Left hindlimb (tissue), 1 donor: ENCODE results near the gene FARP1.

ENCODE experiments used
- DNase-seq: peaks from one replicate; pipeline ENCODE4 v3.0.0-alpha.2; 2018

Gene FARP1

DNA sequence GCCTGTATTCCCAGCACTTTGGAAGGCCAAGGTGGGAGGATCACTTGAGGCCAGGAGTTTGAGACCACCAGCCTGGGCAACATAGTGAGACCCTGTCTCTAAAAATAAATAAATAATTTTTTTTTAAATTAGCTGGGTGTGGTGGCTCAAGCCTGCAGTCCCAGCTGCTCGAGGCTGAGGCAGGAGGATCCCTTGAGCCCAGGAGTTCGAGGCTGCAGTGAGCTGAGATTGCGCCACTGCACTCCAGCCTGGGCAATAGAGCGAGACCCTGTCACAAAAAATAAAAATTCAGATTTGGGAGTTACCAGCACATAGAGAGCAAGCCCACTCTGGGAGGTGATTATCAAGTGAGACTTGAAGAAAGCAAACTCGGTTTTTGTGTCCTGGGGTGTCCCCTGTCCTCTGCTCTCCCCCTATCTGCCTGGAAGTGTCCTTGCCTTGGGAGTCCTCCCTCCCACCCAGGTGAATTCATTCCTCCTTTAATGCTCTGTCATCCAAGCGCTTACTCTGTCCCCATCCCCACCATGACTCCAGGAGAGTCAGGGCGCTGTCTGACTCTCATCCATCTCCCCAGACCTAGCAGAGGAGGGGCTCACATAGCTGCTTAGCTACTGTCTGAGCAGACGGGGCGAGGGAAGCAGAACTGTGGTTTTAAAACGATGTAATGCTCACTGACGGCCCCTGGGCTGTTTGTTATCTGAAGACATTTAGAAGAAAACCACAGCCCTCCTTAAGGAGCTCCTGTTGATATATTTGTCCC is 287.3 kb downstream of the FARP1 start:
- no peak for DNase-seq

DNA sequence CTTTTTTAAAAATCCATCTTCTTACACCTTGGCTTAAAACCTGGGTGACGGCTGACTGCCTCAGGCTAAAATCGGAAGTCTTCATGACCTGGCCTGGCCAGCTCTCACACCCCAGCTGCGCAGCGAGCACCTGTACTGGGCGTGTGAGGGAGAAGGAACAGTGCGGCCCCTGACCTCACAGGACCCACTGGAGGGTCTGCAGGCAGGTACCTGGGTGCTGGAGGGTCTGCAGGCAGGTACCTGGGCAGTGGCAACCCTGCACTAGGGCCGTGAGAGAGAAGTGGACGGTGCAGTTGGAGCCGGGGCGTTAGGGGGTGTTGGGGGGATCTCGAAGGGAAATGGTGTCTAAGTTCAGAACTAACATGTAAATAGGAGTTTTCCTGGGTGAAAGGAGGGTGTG is 289.7 kb downstream of the FARP1 start:
- no peak for DNase-seq

DNA sequence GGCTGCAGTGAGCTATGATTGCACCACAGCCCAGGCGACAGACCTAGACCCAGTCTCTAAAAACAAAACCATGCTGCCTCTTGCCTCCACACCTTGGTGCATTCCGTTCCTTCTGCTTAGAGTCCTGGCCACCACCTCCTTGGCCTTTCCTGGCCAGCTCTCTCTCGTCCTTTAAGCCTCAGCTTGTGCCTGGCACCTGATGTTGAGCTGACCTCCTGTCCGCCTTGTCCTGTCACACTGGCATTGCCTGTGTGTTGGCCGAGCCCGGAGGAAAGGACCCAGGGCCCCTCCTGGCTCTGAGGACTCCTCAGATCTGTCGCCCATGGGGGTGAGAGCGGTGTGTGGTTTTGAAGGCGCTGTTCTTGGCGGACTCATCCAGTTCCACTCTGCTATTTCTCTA is 290.8 kb downstream of the FARP1 start:
- no peak for DNase-seq

DNA sequence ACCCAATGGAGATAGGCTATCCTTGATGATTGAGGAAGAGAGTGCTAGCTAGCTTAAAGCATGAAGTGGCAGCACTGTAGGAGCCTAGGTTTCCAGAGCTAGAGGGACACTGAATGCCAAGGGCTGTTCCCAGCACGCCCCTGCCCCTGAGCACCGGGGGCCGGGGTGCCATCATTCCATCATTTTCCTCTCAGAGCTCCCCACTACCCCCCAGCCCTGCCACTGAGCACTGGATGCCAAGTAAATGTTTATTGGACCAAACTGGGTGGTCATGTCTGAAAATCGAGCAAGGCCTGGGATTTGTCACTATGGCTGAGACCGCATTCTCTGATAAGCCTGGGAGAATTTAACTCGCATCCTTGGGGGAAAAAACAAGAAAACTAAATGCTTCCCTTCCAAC is 291.2 kb downstream of the FARP1 start:
- DNase-seq = no peak

- no peak for DNase-seq
Measured at GRCh38 chr13:98435376-98435775, 292.5 kb downstream of the FARP1 start.

GRCh38 chr13:98436233-98436910 is 293.5 kb downstream of the FARP1 start:
- DNase-seq = no peak

DNA sequence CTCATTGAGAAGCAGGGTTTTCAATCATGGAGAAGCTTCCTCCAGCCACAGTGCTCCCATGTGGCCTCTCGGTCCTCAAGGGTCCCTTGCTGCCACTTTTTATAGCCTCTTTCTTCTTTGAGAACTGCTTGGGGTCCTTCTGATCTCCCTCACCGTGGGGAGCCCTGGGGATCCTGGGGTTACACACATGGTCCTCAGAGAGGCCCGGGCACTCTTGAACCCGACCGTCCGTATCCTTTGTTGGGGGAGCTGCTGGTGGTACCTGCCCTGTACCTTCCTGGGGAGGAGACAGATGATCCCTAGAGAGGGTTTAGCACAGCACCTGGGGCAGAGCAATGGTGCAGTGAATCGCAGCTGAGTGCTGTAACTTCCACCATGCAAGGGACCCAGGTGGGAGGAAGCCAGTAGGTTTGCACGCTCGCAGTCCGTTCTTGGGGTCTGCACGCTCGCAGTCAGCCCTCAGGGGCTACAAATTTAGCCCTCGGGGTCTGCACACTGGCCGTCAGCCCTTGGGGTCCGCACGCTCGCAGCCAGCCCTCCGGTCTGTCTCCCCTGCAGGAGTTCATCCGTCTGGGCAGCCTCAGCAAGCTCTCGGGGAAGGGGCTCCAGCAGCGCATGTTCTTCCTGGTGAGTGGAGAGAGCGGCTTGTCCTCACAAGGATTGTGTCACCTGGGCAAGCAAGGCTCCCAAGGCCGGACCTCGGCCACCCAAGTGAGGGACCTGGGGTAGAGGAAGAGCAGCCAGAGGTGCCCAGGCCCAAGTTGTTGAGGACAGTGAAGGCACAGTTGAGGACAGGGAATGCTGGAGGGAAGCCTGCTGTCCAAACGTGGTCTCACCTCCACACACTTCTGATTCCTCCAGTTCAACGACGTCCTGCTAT is 295.6 kb downstream of the FARP1 start:
- no peak for DNase-seq

GRCh38 chr13:98439126-98439828 is 296.4 kb downstream of the FARP1 start:
- no peak for DNase-seq

GRCh38 chr13:98439896-98440295 is 297.0 kb downstream of the FARP1 start:
- DNase-seq = no peak

GRCh38 chr13:98440390-98441055 is 297.6 kb downstream of the FARP1 start:
- no peak for DNase-seq

GRCh38 chr13:98441056-98441676 is 298.3 kb downstream of the FARP1 start:
- no peak for DNase-seq

DNA sequence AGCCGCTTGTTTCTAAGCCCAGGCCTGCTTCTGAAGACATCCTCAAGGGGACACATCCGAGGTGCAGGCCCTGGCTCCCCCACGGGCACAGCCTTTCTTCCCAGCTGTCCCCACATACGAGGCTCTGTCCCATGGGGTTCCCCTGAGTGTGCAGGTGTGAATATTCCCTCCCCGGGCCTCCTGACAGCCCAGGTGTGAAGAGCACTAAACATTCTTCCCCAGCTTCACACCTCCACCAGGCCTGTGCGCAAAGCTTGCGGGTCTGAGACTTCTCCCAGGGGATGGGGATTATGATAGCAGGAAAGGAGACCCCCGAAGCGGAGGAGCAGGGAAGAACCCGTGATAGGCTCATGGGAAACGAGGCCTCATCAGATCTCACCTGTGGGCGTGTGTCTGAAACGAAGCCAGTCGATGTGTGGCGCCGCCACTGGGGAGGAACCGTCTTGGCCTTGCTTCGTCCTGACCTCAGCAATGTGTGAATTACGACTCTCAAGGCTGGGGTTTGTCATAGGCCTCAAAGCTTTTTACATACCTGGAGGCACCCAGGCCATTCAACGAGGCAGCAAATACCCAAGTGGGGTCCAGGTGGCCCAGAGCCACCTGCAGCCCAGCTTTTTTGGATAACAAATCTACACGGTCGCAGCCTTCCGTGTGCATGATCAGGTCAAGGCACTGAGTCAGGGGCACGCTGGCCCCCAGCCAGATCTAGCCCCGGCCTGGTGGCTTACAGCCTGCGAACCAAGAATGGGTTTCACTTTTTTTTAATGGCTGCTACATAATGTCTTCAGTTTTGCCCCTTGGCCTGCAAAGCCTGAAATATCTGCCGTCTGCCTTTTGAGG is 299.7 kb downstream of the FARP1 start:
- no peak for DNase-seq

DNA sequence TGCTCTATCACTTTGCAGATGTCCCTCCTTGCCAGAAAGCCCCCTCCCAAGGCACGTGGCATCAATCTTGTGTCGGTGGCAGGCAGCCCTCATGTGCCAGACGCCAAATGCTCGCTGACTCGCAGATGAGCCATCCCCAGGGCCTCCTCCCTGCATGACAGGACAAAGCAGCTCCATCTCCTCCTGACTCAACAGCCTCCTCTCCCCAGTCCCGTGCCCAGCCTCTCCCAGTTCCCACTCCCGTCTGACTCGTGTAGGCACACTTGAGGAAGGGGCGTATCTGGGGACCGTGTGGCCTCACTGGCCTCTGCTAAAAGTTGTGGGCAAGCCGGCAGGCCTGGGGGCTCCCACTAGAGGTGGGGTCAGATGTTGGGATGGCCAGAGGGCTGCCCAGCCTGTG is 300.4 kb downstream of the FARP1 start:
- no peak for DNase-seq

DNA sequence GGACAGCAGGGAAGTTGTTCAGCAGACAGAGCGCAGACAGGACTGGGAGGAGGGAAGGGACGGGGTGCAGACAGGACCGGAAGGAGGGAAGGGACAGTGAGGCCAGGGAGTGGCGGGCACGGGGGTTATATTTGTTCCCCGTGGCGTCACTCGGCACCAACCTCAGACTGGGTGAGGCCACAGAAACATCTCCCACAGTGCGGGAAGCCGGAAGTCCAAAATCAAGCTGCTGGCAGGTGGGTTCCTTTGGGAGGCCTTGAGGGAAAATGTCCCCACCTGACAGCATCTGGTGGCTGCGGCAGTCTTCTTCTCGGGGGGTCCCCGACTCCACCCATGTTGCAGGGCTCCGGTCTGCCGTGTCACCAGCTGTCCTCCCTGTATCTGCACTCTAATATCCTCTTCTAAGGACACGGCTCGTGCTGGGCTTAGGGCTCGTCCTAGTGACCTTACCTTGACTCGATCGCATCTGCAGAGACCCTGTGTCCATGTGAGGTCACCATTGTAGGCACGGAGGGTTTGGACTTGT is 301.0 kb downstream of the FARP1 start:
- no peak for DNase-seq

- no peak for DNase-seq
Measured at GRCh38 chr13:98444381-98444780, 301.5 kb downstream of the FARP1 start.

GRCh38 chr13:98445340-98446233 is 302.7 kb downstream of the FARP1 start:
- DNase-seq = peak; percentile 76

- no peak for DNase-seq
Measured at GRCh38 chr13:98446234-98446621, 303.3 kb downstream of the FARP1 start.

DNA sequence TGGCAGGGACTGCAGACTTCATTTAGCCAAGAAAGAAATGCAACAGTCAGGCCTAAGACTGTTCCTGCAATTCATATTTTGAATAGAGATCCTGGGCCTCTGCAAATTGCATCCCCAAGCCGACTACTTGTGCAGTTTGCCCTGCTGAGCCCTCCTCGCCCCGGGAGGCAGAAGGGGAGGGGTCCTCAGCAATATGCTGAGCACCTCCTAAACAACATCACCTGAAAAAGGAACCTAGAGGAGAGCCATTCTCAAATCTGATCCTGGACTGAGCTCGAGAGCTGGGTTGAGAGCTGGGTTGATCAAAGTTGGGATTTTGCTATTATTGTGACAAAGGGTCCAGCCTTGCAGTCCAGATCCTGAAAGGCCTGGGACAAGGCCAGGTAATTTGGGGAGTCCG is 304.2 kb downstream of the FARP1 start:
- DNase-seq = no peak

DNA sequence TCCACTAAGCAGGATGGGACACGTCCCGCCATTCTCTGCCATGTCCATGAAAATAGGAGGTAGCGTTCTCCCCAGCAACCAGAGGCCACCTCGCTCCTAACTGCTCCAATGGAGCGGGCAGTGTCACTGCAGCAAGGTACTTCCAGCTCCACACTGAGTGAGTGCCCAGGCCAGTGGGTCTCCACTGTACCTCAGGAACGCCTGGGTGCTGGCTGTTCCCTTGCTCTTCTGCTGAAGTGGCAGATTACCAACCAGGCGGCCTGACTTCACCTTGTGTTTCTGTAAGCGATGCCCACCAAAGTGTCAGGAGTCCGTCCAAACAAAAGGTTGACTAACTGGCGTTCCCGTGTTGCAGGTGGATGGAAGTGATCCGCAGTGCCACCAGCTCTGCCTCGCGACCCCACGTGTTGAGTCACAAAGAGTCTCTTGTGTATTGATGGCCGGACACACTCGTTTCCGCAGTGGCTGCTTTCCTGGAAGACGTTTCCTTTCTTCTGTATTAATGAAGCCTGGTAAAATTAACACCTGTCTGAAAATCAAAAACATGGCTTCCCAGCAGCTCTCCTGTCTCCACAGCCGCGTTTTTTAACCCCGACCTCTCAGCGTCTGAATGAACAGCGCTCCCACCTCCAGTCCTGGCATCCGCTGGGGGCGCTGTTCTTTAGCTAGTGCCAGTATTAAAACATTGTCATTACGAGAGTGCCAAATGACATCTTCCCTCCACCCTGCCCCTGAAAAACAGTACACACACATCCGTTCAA is 305.2 kb downstream of the FARP1 start:
- DNase-seq = no peak
